Tibial artery (tissue), 4 donors: ENCODE measurements around the gene TADA3.

Experiments used
- DNase-seq, 2 donors: peaks; one replicate each; pipeline ENCODE4 v3.0.0-alpha.2; 2019
- H3K27ac ChIP-seq, 2 donors: fragments of 200-600 bp; sonication (generic) in 1 of 2; 1 replicate in 1 of 2; 2 replicates in 1 of 2; pipeline ENCODE4 v1.5.1; 2018 to 2019; ENCODE audit warnings: mild to moderate bottlenecking in 1 of 2
- H3K27me3 ChIP-seq, 2 donors: fragments of 200-600 bp; sonication (generic) in 1 of 2; one replicate each; pipeline versions ENCODE4 v1.5.1 to v1.6.0; 2016 to 2019
- H3K36me3 ChIP-seq, 3 donors: fragments of 200-600 bp; sonication (generic) in 2 of 3; one replicate each; pipeline ENCODE4 v1.5.1; 2016 to 2019; ENCODE audit warnings: mild to moderate bottlenecking in 2 of 3
- H3K4me1 ChIP-seq, 4 donors: fragments of 200-600 bp; sonication (generic) in 2 of 4; 1 replicate in 3 of 4; 2 replicates in 1 of 4; pipeline ENCODE4 v1.5.1; 2016 to 2019
- H3K4me3 ChIP-seq, 2 donors: fragments of 200-600 bp; sonication (generic) in 1 of 2; 1 replicate in 1 of 2; 2 replicates in 1 of 2; pipeline ENCODE4 v1.5.1; 2018 to 2019; ENCODE audit warnings: mild to moderate bottlenecking in 2 of 2
- H3K9me3 ChIP-seq, 3 donors: fragments of 200-600 bp; sonication (generic) in 1 of 3; one replicate each; pipeline ENCODE4 v1.5.1; 2016 to 2019
- CTCF ChIP-seq, 2 experiments: fragments of 200-600 bp in 1 of 2; fragments of 450-650 bp in 1 of 2; IDR thresholded peaks; one replicate each; pipeline ENCODE4 v1.5.1; 2017 to 2019; ENCODE audit warnings: antibody characterized with exemption in 2 of 2, mild to moderate bottlenecking in 1 of 2, moderate library complexity in 1 of 2
- intact Hi-C: fragments of 100-400 bp; cut with DNase I; formaldehyde crosslinking; loops from one replicate; pipeline ENCODE4 v1.15.0; 2023; ENCODE audit warnings: low total_unique reads

TADA3 gene

DNA sequence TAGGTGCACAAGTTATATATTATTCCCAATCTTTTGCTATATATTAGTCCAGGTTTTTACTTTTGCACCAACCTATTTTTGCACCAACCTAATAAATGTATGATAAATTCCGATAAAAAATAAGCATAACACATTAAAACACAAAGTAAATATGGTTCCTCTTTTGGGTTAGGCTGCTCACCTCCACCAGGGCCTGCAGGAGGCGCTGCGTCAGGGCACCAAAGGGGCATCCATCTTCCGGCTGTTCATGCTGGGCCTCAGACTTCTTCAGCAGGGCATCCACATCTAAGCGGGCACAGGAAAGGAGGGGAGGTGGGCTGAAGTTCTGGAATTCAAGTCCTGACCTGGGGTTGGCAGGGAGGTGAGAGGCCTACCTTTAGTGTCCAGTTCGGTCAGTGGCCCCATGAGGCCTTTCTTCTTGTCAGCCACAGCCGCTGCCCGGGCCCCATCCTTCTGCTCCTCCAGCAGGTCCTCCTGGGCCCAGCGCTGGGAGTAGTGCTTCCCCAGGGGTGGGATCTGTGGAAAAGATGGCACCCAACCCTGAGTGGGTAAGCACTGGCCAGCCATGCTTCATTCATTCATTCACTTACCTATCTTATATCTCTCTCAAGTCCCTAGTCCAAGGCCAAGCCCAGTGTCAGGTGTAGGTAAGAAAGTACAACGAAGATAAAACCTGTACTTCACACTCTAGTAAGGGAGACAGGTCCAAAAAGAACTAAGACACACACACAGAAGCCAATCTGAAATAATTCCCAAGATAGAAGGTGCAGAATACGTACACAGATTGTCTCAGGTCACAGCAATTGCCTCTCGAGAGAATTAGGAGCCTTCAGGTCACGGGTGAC lies 5.2 kb downstream of the TADA3 start:
- no peaks in the 10 kb centered on the region for H3K27me3 ChIP-seq
- H3K4me1 ChIP-seq: peaks cover 0 to 16% (median 14%) of the 10 kb centered on the region in 4 donors
- DNase-seq: no peak
- intact Hi-C loops: no loop called here
- no peak for TF ChIP-seq CTCF (IDR thresholded peaks at IDR 0.05)
- H3K9me3 ChIP-seq: no peaks in the 10 kb centered on the region
- H3K27ac ChIP-seq: no peak overlapping the region
- peaks cover 55 to 89% (median 66%) of the 10 kb centered on the region in 3 donors for H3K36me3 ChIP-seq
- no peak overlapping the region for H3K4me3 ChIP-seq

DNA sequence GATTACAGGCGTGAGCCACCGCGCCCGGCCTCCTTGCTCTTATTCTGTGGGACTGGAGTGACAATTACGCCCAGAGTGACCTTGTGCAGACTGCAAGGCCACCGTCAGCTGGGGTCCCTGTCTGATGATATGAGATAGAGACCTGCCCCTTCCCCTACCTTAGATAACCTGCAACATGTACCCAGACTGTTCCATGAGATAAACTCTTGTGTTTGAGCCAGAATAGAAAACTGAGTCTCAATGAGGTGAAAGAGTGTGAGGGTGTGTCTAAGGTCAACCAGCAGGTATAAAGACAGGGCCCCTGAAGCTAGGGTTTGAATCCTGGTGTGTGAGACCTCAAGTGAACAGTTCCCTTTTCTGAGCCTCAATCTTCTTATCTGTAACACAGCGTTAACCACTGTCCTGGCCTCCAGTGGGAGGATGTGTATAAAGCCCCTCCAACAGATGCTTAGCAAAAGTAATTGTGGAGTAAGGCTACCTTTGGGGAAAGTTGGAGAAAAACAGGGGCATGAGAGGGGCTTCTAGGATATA lies 6.0 kb downstream of the TADA3 start:
- intact Hi-C loops: no loop called here
- DNase-seq: no peak
- H3K36me3 ChIP-seq: peaks cover 61 to 96% (median 70%) of the 10 kb centered on the region in 3 donors

DNA sequence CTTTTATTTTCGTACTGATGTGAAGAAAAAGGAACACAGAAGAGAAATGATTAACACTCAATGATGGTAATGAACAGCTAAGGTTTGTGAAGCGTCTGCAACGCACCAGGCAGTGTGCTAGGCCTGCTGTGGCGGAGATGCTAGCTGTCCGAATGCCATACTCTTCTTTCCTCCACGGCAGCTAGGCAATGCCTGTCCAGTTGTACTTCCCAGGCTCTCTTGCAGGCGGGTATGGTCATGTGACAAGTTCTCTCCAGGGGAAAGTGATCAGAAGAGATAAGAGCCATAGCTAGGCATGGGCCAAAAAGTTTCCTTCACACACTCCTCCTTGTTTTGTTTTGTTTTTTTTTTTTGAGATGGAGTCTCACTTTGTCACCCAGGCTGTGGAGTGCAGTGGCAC lies 6.7 kb downstream of the TADA3 start:
- H3K36me3 ChIP-seq: peaks cover 68 to 100% (median 74%) of the 10 kb centered on the region in 3 donors
- DNase-seq: no peak

More for the DNA sequence above, 6.0 kb downstream of the TADA3 start:
- no peak for TF ChIP-seq CTCF (IDR thresholded peaks at IDR 0.05)
- Histone ChIP-seq H3K4me1 (peaks cover 0 to 9% (median 7%) of the 10 kb centered on the region in 4 donors), H3K9me3 (no peaks in the 10 kb centered on the region), H3K27me3 (no peaks in the 10 kb centered on the region), H3K4me3 (no peak overlapping the region), H3K27ac (no peak overlapping the region)

DNA sequence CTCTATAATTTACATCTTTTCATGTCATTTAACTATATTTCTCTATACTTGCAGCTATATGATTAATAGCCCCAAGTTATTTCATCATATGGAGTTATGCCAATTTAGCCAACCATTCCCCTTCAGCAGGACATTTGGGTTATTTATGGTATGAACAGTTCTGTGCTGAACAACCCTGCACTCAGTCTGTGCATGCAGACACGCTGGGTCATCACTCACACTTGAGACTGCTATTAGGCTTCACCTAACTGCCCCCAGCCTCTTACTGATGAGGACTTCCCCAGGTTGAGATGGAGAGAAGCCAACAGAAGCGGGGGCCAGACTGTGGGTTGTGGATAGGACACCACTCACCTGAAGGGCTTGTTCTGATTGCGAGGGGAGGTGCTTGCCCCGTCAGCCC lies 7.3 kb downstream of the TADA3 start:
- DNase-seq: no peak
- H3K9me3 ChIP-seq: no peaks in the 10 kb centered on the region

More for the DNA sequence above, 6.7 kb downstream of the TADA3 start:
- no peak for TF ChIP-seq CTCF (IDR thresholded peaks at IDR 0.05)
- H3K9me3 ChIP-seq: no peaks in the 10 kb centered on the region
- H3K27ac ChIP-seq: no peak overlapping the region
- intact Hi-C loops: no loop called here
- peaks cover 0 to 2% (median 1%) of the 10 kb centered on the region in 4 donors for H3K4me1 ChIP-seq
- H3K4me3 ChIP-seq: no peak overlapping the region
- no peaks in the 10 kb centered on the region for H3K27me3 ChIP-seq

DNA sequence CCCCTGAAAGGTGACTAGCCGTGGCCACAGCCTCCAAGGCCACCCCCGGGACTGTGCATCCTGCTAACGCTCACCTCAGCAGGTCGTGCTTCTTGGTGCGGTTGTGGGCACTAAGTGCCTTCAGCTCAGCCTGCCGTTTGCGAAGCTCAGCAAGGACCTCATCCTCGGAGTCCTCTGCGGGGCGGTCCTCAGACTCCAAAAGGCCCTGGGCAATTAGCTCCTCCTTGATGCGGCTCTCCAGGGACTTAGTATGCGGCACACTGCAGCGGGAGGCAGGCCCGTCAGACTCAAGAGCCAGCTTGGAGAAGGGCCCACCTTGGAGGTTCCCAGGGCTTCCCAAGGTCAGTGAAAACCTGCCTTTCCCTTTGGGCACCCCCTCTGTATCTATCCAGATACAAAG lies 8.3 kb downstream of the TADA3 start:
- DNase-seq: no peak
- H3K4me1 ChIP-seq: peaks cover 0 to under 1% (median 0%) of the 10 kb centered on the region in 4 donors
- no peaks in the 10 kb centered on the region for H3K27me3 ChIP-seq
- H3K9me3 ChIP-seq: no peaks in the 10 kb centered on the region
- TF ChIP-seq CTCF (IDR thresholded peaks at IDR 0.05): no peak
- H3K36me3 ChIP-seq: peaks cover 62 to 100% (median 77%) of the 10 kb centered on the region in 3 donors
- no peak overlapping the region for H3K4me3 ChIP-seq
- H3K27ac ChIP-seq: no peak overlapping the region
- intact Hi-C loops: no loop called here

More for the DNA sequence above, 7.3 kb downstream of the TADA3 start:
- Histone ChIP-seq H3K27ac (no peak overlapping the region), H3K4me3 (no peak overlapping the region), H3K27me3 (no peaks in the 10 kb centered on the region), H3K36me3 (peaks cover 70 to 100% (median 78%) of the 10 kb centered on the region in 3 donors), H3K4me1 (no peaks in the 10 kb centered on the region)
- intact Hi-C loops: no loop called here
- no peak for TF ChIP-seq CTCF (IDR thresholded peaks at IDR 0.05)
